Ovary (tissue), 10 donors: ENCODE measurements around the gene HEPN1. TPM values are rescaled to one million over a fixed set of nuclear protein-coding genes. Genes with fewer than 3 reads are reported as not detected.
A peak's percentile ranks its signal among the peaks of the same experiment; 100 is the strongest.

Source experiments
- DNase-seq, 5 donors: peaks; one replicate each; pipeline ENCODE4 v3.0.0-alpha.2; 2019 to 2020
- H3K27ac ChIP-seq, 2 donors: fragments of 200-600 bp; one replicate each; pipeline versions ENCODE4 v1.5.1 to v1.8.0; 2019 to 2022
- H3K27me3 ChIP-seq: fragments of 200-600 bp; one replicate; pipeline ENCODE4 v1.8.0; 2022
- H3K36me3 ChIP-seq: fragments of 200-600 bp; sonication (generic); one replicate; pipeline ENCODE4 v1.5.1; 2019
- H3K4me1 ChIP-seq: one replicate; pipeline ENCODE4 v1.8.1; 2013; ENCODE audit warnings: mild to moderate bottlenecking, moderate library complexity; ENCODE audit not compliant: insufficient read depth
- H3K4me3 ChIP-seq: fragments of 200-600 bp; sonication (generic); one replicate; pipeline ENCODE4 v1.5.1; 2017
- H3K9me3 ChIP-seq, 2 donors: fragments of 200-600 bp in 1 of 2; sonication (generic) in 1 of 2; one replicate each; pipeline versions ENCODE4 v1.5.1 to v1.8.1; 2013 to 2019; ENCODE audit warnings: mild to moderate bottlenecking in 1 of 2, moderate library complexity in 1 of 2
- EP300 ChIP-seq: sonication (generic); formaldehyde crosslinking; IDR thresholded peaks from one replicate; pipeline ENCODE4 v1.6.1; 2017; ENCODE audit warnings: antibody characterized with exemption
- POLR2A ChIP-seq: fragments of 450-650 bp; IDR thresholded peaks from one replicate; pipeline ENCODE4 v1.6.1; 2017; ENCODE audit warnings: antibody characterized with exemption, mild to moderate bottlenecking, moderate library complexity
- WGBS, 3 donors: extraction: QIAGEN DNeasy Blood & Tissue Kit in 1 of 3; methylation state at CpG; one replicate each; pipeline versions ENCODE4 v1.1.5 to v1.1.7; 2013 to 2017; 5-methylcytosine and 5-hydroxymethylcytosine counted together
- intact Hi-C, 4 donors: fragments of 100-400 bp; cut with DNase I; formaldehyde crosslinking; loops; one replicate each; pipeline versions ENCODE4 v1.11.0 to v1.15.1; 2022 to 2023
- long read RNA-seq, 3 donors: library from polyadenylated mRNA in 2 of 3; unstranded in 2 of 3; transcript quantifications; one replicate each; pipeline ENCODE4 v2.0.0 and lab custom pipeline, GENCODE V29; 2021 to 2026
- polyA plus RNA-seq, 2 donors: library from polyadenylated mRNA; stranded (reverse); fragments of 200-250 nt in 1 of 2; fragments of 350-450 nt in 1 of 2; fragmentation: Illumina TruSeq in 1 of 2; extraction: RNeasy Lipid Tissue Mini Kit (QIAGEN cat#74804) in 1 of 2; gene quantifications; one replicate each; pipeline ENCODE4 v1.2.3, GENCODE V29; 2013 to 2014
- total RNA-seq, 7 donors: library from RNA; depleted of rRNA in 2 of 7; stranded (reverse); fragments of >200 nt in 2 of 7; fragmentation: NEBNext Ultra II Directional in 3 of 7; extraction: Animal tissue kit (Norgen Biotek cat#: 25700) in 3 of 7; gene quantifications; one replicate each; pipeline versions ENCODE4 v1.1.0 to v1.2.4, GENCODE V29; 2016 to 2023
- TF ChIP-seq, protein P1 (sequence below), 3 donors: fragments of 450-650 bp in 2 of 3; fragments of 200-600 bp in 1 of 3; IDR thresholded peaks; one replicate each; pipeline versions ENCODE4 v1.5.1 to v1.8.0; 2016 to 2022; ENCODE audit warnings: antibody characterized with exemption in 3 of 3, mild to moderate bottlenecking in 1 of 3
- donor health status: DM: no; HTN: no; CAD: no; lungs with moderate emphysema.
- donor health status: DM: no; HTN: no; CAD: no.
- donor health status: Bipolar disorder and iron deficiency.
- donor health status: DM: yes; HTN: yes; CAD: no.
- donor health status: DM: no; HTN: no; CAD: no.
- donor health status: DM: yes; HTN: yes; CAD: no.

HEPN1 gene
- total RNA-seq (under 1 TPM in 2 of 7 donors, not detected in 5; 0.24 to 0.48 TPM), polyA plus RNA-seq (not detected)
- long read RNA-seq, donor 1: 0 reads
- long read RNA-seq, donor 2: 0 reads
- long read RNA-seq, donor 3: 0 reads

DNA sequence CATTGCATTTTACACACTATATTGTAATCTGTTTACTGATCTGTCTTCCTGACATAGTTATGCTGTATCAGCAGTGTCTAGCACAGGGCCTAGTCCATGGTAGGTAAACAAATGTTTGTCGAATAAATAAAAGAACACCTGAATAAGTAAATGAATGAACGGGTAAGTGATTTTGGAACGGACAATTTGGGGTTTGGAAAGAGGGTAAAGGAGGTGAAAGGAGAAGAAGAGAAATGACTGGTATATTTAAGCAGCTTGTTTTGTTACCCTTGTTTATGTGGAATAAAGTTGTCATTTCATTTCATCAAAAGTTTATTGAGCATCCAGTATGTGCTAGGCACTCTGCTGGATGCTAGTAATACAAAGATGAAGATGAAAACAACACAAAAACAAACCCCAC lies at the start of gene HEPN1:
TSS of gene HEPN1 (plus strand) at position 301 of the 400 bp plus-strand sequence.
- WGBS, 3 donors: 92 to 94% (median 92%) methylated on average over 3 of the region's 3 CpGs
- peaks cover 5% of the 10 kb centered on the region for H3K4me1 ChIP-seq
- no peaks in the 10 kb centered on the region for H3K9me3 ChIP-seq
- TF ChIP-seq POLR2A (no peak), EP300 (no peak)
- TF ChIP-seq, protein P1, sequence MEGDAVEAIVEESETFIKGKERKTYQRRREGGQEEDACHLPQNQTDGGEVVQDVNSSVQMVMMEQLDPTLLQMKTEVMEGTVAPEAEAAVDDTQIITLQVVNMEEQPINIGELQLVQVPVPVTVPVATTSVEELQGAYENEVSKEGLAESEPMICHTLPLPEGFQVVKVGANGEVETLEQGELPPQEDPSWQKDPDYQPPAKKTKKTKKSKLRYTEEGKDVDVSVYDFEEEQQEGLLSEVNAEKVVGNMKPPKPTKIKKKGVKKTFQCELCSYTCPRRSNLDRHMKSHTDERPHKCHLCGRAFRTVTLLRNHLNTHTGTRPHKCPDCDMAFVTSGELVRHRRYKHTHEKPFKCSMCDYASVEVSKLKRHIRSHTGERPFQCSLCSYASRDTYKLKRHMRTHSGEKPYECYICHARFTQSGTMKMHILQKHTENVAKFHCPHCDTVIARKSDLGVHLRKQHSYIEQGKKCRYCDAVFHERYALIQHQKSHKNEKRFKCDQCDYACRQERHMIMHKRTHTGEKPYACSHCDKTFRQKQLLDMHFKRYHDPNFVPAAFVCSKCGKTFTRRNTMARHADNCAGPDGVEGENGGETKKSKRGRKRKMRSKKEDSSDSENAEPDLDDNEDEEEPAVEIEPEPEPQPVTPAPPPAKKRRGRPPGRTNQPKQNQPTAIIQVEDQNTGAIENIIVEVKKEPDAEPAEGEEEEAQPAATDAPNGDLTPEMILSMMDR (IDR thresholded peaks at IDR 0.05): no peak
- H3K36me3 ChIP-seq: no peaks in the 10 kb centered on the region
- DNase-seq: no peak
- no peak within 1 kb of the TSS for H3K4me3 ChIP-seq
- no peak within 1 kb of the TSS for H3K27ac ChIP-seq
- intact Hi-C loops: no loop called here
- H3K27me3 ChIP-seq: no peaks in the 10 kb centered on the region

DNA sequence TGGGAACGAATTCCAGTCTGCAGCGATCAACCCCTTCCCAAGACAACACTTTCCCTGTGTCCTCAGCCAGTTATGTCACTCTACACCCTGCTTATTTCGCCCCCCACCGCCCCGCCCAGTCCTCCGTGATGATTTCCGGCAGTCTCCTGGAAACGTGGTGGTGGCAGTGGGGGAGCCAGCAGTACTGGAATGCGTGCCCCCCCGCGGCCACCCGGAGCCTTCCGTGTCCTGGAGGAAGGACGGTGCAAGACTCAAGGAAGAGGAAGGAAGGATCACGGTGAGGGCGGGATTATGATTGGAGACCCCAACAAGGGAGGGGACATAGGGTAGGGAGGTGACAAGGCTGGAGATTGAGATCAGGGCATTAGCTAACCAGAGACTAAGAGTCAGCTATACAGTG lies 49.7 kb upstream of the HEPN1 start:
- DNase-seq: peak in 1 of 5 donors; percentile 9
- no peaks in the 10 kb centered on the region for H3K36me3 ChIP-seq
- no peak overlapping the region for H3K4me3 ChIP-seq
- H3K27me3 ChIP-seq: peaks cover 4% of the 10 kb centered on the region
- TF ChIP-seq POLR2A: no peak
- TF ChIP-seq EP300: no peak
- H3K27ac ChIP-seq: no peak overlapping the region
- intact Hi-C loops: no loop called here
- no peaks in the 10 kb centered on the region for H3K9me3 ChIP-seq
- WGBS, 3 donors: 4 to 5% (median 4%) methylated on average over 16 of the region's 16 CpGs
- peaks cover 9% of the 10 kb centered on the region for H3K4me1 ChIP-seq

DNA sequence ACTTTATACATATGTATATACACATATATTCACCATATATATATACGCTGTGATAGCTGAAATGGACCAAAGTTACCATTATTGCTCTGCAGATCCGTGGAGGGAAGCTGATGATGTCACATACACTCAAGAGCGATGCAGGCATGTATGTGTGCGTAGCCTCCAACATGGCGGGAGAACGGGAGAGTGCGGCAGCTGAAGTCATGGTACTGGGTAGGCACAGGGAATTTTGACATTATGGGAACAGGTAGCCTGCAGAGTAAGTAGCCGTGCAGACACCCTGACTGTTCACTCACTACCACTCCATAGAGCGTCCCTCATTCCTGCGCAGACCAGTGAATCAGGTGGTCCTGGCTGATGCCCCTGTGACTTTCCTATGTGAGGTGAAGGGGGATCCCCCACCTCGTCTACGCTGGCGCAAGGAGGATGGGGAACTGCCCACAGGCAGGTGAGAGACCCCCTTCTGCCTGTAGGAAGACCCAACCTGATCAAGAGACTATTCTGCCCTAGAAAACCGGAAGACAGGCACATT lies 49.1 kb upstream of the HEPN1 start:
- Histone ChIP-seq H3K36me3 (no peaks in the 10 kb centered on the region), H3K27ac (no peak overlapping the region), H3K9me3 (no peaks in the 10 kb centered on the region), H3K4me3 (no peak overlapping the region), H3K4me1 (peaks cover 8% of the 10 kb centered on the region), H3K27me3 (peaks cover 4% of the 10 kb centered on the region)
- intact Hi-C loops: loop anchor here in 2 of 4 donors (10.0 kb wide), 3 partner anchors 75 to 245 kb away; partner anchors contain the start of genes CCDC15 (in 1 of the 2) and TMEM218 (in 1 of the 2)
- no peak for DNase-seq
- TF ChIP-seq, protein P1 (IDR thresholded peaks at IDR 0.05): no peak
- TF ChIP-seq POLR2A: no peak
- 51 to 69% (median 66%) methylated on average over 14 of the region's 14 CpGs for WGBS, 3 donors

DNA sequence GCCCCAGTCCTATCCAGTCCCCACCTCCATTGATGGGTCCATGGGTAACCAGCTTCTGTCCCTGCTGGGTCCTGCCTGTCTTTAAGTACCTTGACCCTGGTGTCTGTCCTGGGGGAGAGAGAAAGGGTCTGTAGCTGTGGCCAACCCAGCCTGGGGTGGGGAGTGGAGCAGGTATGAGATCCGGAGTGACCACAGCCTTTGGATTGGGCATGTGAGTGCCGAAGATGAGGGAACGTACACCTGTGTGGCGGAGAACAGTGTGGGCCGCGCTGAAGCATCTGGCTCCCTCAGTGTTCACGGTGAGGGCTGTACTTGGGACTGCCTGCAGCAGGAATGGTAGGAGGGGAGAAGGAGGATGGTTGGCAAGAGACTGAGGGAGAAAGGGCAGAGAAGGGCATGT lies 48.6 kb upstream of the HEPN1 start:
- peaks cover 4% of the 10 kb centered on the region for H3K27me3 ChIP-seq
- H3K9me3 ChIP-seq: no peaks in the 10 kb centered on the region
- peaks cover 6% of the 10 kb centered on the region for H3K4me1 ChIP-seq
- no peak overlapping the region for H3K27ac ChIP-seq
- TF ChIP-seq EP300 (no peak), POLR2A (no peak)
- TF ChIP-seq, protein P1 (IDR thresholded peaks at IDR 0.05): no peak
- DNase-seq: no peak
- H3K4me3 ChIP-seq: no peak overlapping the region
- intact Hi-C loops: loop anchor here in 2 of 4 donors (10.0 kb wide), 3 partner anchors 74 to 244 kb away; partner anchors contain the start of genes CCDC15 (in 1 of the 2) and TMEM218 (in 1 of the 2)
- 54 to 63% (median 58%) methylated on average over 7 of the region's 7 CpGs for WGBS, 3 donors
- H3K36me3 ChIP-seq: no peaks in the 10 kb centered on the region

DNA sequence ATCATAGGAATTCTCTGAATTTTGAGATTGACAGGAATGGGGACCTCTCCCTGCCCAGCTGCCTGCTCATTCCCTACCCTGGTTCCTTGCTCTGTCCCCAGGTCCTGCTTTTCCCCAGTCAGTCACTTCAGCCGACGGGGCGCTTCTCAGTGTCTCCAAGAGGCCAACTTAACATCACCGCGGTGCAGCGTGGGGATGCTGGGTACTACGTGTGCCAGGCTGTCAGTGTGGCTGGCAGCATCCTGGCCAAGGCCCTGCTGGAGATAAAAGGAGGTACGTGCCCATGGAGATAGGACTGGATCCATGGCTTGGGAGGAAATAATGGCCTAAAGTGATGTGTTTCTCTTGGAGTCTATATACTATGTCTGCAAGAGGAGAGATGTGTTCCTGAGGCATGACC lies 46.8 kb upstream of the HEPN1 start:
- WGBS, 3 donors: 42 to 55% (median 45%) methylated on average over 8 of the region's 8 CpGs
- Histone ChIP-seq H3K4me1 (peaks cover 4% of the 10 kb centered on the region), H3K4me3 (no peak overlapping the region), H3K27me3 (peaks cover 4% of the 10 kb centered on the region), H3K36me3 (no peaks in the 10 kb centered on the region), H3K27ac (no peak overlapping the region), H3K9me3 (no peaks in the 10 kb centered on the region)
- TF ChIP-seq EP300 (no peak), POLR2A (no peak)
- TF ChIP-seq, protein P1 (IDR thresholded peaks at IDR 0.05): no peak
- DNase-seq: peak in 1 of 5 donors; percentile 10
- intact Hi-C loops: loop anchor here in 2 of 4 donors (10.0 kb wide), 3 partner anchors 73 to 243 kb away; partner anchors contain the start of genes CCDC15 (in 1 of the 2) and TMEM218 (in 1 of the 2)
